SK-N-SH (cell line): Measurements from ENCODE around the gene ZBTB5.

ENCODE experiments used
- FOXJ3 ChIP-seq: sonication (generic); formaldehyde crosslinking; IDR thresholded peaks from 2 replicates; pipeline ENCODE4 v1.5.1; 2020; ENCODE audit warnings: mild to moderate bottlenecking, missing genetic modification reagents
- JUND ChIP-seq: IDR thresholded peaks from 2 replicates; pipeline ENCODE4 v1.4.0; 2012
- SIN3A ChIP-seq: IDR thresholded peaks from 2 replicates; pipeline ENCODE4 v1.6.1; 2012; ENCODE audit warnings: low read depth, mild to moderate bottlenecking, low read length, moderate library complexity, borderline replicate concordance
- TF ChIP-seq, protein P1 (sequence below): fragments of 200-600 bp; sonication (generic); IDR thresholded peaks from 2 replicates; pipeline ENCODE4 v1.6.1; 2017; ENCODE audit warnings: antibody characterized with exemption, mild to moderate bottlenecking, moderate library complexity

DNA sequence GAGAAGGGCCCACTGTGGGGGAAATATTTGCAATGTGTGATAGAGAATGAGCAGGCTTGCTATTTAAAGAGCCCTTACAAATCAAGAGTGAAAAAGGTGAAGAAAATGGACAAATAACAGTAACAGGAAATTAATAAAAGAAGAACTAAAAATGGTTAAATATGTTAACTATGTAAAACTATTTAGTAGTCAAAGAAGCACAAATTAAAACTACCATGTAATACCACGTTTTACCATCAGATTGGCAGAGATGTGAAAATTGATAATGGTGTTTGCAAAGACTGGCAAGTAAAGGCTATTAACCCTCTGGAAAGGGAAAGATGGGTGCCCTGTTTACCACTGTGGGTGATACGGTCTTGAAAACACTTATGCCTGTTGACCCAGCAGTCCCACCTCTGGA is 65.9 kb downstream of the ZBTB5 start:
- TF ChIP-seq, protein P1, sequence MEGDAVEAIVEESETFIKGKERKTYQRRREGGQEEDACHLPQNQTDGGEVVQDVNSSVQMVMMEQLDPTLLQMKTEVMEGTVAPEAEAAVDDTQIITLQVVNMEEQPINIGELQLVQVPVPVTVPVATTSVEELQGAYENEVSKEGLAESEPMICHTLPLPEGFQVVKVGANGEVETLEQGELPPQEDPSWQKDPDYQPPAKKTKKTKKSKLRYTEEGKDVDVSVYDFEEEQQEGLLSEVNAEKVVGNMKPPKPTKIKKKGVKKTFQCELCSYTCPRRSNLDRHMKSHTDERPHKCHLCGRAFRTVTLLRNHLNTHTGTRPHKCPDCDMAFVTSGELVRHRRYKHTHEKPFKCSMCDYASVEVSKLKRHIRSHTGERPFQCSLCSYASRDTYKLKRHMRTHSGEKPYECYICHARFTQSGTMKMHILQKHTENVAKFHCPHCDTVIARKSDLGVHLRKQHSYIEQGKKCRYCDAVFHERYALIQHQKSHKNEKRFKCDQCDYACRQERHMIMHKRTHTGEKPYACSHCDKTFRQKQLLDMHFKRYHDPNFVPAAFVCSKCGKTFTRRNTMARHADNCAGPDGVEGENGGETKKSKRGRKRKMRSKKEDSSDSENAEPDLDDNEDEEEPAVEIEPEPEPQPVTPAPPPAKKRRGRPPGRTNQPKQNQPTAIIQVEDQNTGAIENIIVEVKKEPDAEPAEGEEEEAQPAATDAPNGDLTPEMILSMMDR, result no peak
- TF ChIP-seq FOXJ3 (no peak), SIN3A (no peak), JUND (no peak)
